Measurements from ENCODE around the gene PAX2. TPM values are rescaled to one million over a fixed set of nuclear protein-coding genes. Genes with fewer than 3 reads are reported as not detected.

Gene PAX2
- total and polyA plus RNA-seq, 2 experiments from 2014 or later, result not detected

DNA sequence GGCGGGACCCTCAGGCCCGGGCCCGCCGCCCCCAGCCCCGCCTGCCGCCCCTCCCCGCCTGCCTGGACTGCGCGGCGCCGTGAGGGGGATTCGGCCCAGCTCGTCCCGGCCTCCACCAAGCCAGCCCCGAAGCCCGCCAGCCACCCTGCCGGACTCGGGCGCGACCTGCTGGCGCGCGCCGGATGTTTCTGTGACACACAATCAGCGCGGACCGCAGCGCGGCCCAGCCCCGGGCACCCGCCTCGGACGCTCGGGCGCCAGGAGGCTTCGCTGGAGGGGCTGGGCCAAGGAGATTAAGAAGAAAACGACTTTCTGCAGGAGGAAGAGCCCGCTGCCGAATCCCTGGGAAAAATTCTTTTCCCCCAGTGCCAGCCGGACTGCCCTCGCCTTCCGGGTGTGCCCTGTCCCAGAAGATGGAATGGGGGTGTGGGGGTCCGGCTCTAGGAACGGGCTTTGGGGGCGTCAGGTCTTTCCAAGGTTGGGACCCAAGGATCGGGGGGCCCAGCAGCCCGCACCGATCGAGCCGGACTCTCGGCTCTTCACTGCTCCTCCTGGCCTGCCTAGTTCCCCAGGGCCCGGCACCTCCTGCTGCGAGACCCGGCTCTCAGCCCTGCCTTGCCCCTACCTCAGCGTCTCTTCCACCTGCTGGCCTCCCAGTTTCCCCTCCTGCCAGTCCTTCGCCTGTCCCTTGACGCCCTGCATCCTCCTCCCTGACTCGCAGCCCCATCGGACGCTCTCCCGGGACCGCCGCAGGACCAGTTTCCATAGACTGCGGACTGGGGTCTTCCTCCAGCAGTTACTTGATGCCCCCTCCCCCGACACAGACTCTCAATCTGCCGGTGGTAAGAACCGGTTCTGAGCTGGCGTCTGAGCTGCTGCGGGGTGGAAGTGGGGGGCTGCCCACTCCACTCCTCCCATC lies 82.7 kb downstream of the PAX2 start:
- Histone ChIP-seq H3K4me2 (ENCODE audit: unreplicated experiment) (peak overlapping the region; percentile 61), H3K4me1 (ENCODE audit: insufficient read depth) (no peaks in the 10 kb centered on the region), H3K36me3 (ENCODE audit: low read depth) (no peaks in the 10 kb centered on the region), H3K27me3 (replicated peaks; ENCODE audit: insufficient read depth) (peaks cover 92% of the 10 kb centered on the region), H3F3A (ENCODE audit: insufficient read depth) (no peaks in the 10 kb centered on the region), H3K79me2 (ENCODE audit: insufficient read depth) (no peaks in the 10 kb centered on the region), H3K27ac (no peak overlapping the region), H4K20me1 (ENCODE audit: insufficient read depth) (no peaks in the 10 kb centered on the region), H3K9ac (no peak overlapping the region), H3K4me3 (0 out of 2 replicates have a peak overlapping the region, but pooled peaks have one; percentile 14), H3K9me2 (ENCODE audit: insufficient read depth) (no peaks in the 10 kb centered on the region), H2AFZ (no peak overlapping the region), H3K9me3 (ENCODE audit: low read depth) (no peaks in the 10 kb centered on the region)
- DNase-seq, result peak; percentile 64
- peak; percentile 58; the same call in 1 of the 2 replicates for TF ChIP-seq EZH2phosphoT487 (IDR thresholded peaks at IDR 0.05; ENCODE audit: insufficient read depth, low read depth)
- peak; percentile 10 for TF ChIP-seq EZH2 (IDR thresholded peaks at IDR 0.05; ENCODE audit: insufficient read depth, poor library complexity, severe bottlenecking)
- in situ Hi-C loops (cut with MboI), result no loop called here
- 2% methylated on average over 58 to 59 of the region's 69 CpGs for WGBS, 2 experiments (ENCODE audit: low coverage in 1 of 2, low lambda C conversion rate in 2 of 2, missing lambda C conversion rate in 2 of 2)

GRCh38 chr10:100828738-100829096 lies 83.3 kb downstream of the PAX2 start:
- Histone ChIP-seq H3K4me2 (ENCODE audit: unreplicated experiment) (peak overlapping the region; percentile 61), H3K79me2 (ENCODE audit: insufficient read depth) (no peaks in the 10 kb centered on the region), H3K27ac (no peak overlapping the region), H3K4me1 (ENCODE audit: insufficient read depth) (no peaks in the 10 kb centered on the region), H3F3A (ENCODE audit: insufficient read depth) (no peaks in the 10 kb centered on the region), H3K4me3 (peak overlapping the region; percentile 50; the same call in 1 of the 2 replicates), H3K9ac (no peak overlapping the region), H3K9me2 (ENCODE audit: insufficient read depth) (no peaks in the 10 kb centered on the region), H3K27me3 (replicated peaks; ENCODE audit: insufficient read depth) (peaks cover 92% of the 10 kb centered on the region), H3K9me3 (ENCODE audit: low read depth) (no peaks in the 10 kb centered on the region), H3K36me3 (ENCODE audit: low read depth) (no peaks in the 10 kb centered on the region), H2AFZ (no peak overlapping the region), H4K20me1 (ENCODE audit: insufficient read depth) (no peaks in the 10 kb centered on the region)
- in situ Hi-C loops (cut with MboI), result no loop called here
- peak; percentile 20 for DNase-seq
- WGBS, 2 experiments (ENCODE audit: low coverage in 1 of 2, low lambda C conversion rate in 2 of 2, missing lambda C conversion rate in 2 of 2), result 2% methylated on average over 20 of the region's 20 CpGs; no CpG with 5 or more reads in 1 of the 2 experiments
- TF ChIP-seq EZH2phosphoT487 (IDR thresholded peaks at IDR 0.05; ENCODE audit: insufficient read depth, low read depth) (no peak; the same call in 1 of the 2 replicates), EZH2 (IDR thresholded peaks at IDR 0.05; ENCODE audit: insufficient read depth, poor library complexity, severe bottlenecking) (no peak)

DNA sequence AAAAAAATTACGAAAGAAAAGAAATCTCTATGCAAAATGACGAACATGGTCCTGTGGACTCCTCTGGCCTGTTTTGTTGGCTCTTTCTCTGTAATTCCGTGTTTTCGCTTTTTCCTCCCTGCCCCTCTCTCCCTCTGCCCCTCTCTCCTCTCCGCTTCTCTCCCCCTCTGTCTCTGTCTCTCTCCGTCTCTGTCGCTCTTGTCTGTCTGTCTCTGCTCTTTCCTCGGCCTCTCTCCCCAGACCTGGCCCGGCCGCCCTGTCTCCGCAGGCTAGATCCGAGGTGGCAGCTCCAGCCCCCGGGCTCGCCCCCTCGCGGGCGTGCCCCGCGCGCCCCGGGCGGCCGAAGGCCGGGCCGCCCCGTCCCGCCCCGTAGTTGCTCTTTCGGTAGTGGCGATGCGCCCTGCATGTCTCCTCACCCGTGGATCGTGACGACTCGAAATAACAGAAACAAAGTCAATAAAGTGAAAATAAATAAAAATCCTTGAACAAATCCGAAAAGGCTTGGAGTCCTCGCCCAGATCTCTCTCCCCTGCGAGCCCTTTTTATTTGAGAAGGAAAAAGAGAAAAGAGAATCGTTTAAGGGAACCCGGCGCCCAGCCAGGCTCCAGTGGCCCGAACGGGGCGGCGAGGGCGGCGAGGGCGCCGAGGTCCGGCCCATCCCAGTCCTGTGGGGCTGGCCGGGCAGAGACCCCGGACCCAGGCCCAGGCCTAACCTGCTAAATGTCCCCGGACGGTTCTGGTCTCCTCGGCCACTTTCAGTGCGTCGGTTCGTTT lies 83.9 kb downstream of the PAX2 start:
- H3K79me2 ChIP-seq (ENCODE audit: insufficient read depth), result no peaks in the 10 kb centered on the region
- no peak overlapping the region for H3K27ac ChIP-seq
- H3K4me1 ChIP-seq (ENCODE audit: insufficient read depth), result no peaks in the 10 kb centered on the region
- no peaks in the 10 kb centered on the region for H4K20me1 ChIP-seq (ENCODE audit: insufficient read depth)
- H3K4me2 ChIP-seq (ENCODE audit: unreplicated experiment), result peak overlapping the region; percentile 61
- DNase-seq, result peak; percentile 17
- H3K36me3 ChIP-seq (ENCODE audit: low read depth), result no peaks in the 10 kb centered on the region
- peak overlapping the region; percentile 50 for H3K4me3 ChIP-seq
- H3K27me3 ChIP-seq (replicated peaks; ENCODE audit: insufficient read depth), result peaks cover 94% of the 10 kb centered on the region
- no peaks in the 10 kb centered on the region for H3F3A ChIP-seq (ENCODE audit: insufficient read depth)
- in situ Hi-C loops (cut with MboI), result no loop called here
- no peaks in the 10 kb centered on the region for H3K9me3 ChIP-seq (ENCODE audit: low read depth)
- H3K9ac ChIP-seq, result no peak overlapping the region
- TF ChIP-seq EZH2 (IDR thresholded peaks at IDR 0.05; ENCODE audit: insufficient read depth, poor library complexity, severe bottlenecking) (peak; percentile 100), EZH2phosphoT487 (IDR thresholded peaks at IDR 0.05; ENCODE audit: insufficient read depth, low read depth) (peak; percentile 89)
- H2AFZ ChIP-seq, result peak overlapping the region; percentile 60
- H3K9me2 ChIP-seq (ENCODE audit: insufficient read depth), result no peaks in the 10 kb centered on the region
- WGBS, 2 experiments (ENCODE audit: low coverage in 1 of 2, low lambda C conversion rate in 2 of 2, missing lambda C conversion rate in 2 of 2), result 7 to 8% methylated on average over 33 to 58 of the region's 58 CpGs

DNA sequence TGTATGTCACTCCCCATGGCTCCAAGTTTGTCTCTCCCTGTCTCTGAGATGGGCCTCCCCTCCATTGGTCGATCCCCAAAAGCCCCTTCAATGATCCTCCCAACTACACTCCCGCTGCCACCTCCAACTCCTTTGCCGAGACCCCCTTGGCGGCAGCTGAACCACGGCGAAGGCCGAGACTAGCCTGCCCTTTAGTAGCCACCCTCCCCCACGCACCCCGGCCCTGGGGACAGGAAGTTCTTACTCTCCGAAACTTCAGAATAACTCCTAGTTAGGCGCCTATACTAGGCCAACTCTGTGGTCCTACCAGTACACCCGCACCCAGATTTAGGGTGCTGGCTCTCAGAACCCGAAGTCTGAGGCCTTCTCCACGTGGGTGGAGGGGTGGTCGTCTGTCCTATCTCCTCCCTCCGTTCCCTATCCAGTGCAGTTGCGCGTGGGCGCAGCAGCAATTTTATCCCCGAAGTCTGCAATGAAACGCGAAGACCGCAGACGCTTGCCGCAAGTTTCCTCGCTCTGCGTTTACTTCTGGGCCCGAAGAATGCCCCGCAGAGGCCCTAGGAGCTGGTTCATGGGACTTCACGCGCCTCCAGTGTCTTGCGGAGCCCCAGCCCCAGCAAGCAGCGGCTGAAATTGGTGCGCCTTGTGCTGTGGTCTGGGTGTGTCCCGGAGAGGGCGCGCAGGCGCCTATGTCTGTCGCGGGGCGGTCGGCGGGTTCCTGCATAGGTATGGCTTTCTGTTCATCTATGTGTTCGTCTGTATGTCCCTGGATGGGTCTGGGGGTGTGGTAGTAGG lies 84.7 kb downstream of the PAX2 start:
- Histone ChIP-seq H4K20me1 (ENCODE audit: insufficient read depth) (no peaks in the 10 kb centered on the region), H3K4me2 (ENCODE audit: unreplicated experiment) (no peak overlapping the region), H2AFZ (no peak overlapping the region), H3K9ac (no peak overlapping the region), H3K36me3 (ENCODE audit: low read depth) (no peaks in the 10 kb centered on the region), H3K9me2 (ENCODE audit: insufficient read depth) (no peaks in the 10 kb centered on the region), H3K9me3 (ENCODE audit: low read depth) (no peaks in the 10 kb centered on the region), H3F3A (ENCODE audit: insufficient read depth) (no peaks in the 10 kb centered on the region), H3K4me1 (ENCODE audit: insufficient read depth) (no peaks in the 10 kb centered on the region), H3K79me2 (ENCODE audit: insufficient read depth) (no peaks in the 10 kb centered on the region), H3K4me3 (no peak overlapping the region), H3K27me3 (replicated peaks; ENCODE audit: insufficient read depth) (peaks cover 91% of the 10 kb centered on the region), H3K27ac (no peak overlapping the region)
- DNase-seq, result no peak
- 14 to 16% methylated on average over 43 to 44 of the region's 44 CpGs for WGBS, 2 experiments (ENCODE audit: low coverage in 1 of 2, low lambda C conversion rate in 2 of 2, missing lambda C conversion rate in 2 of 2)
- no peak for TF ChIP-seq EZH2 (IDR thresholded peaks at IDR 0.05; ENCODE audit: insufficient read depth, poor library complexity, severe bottlenecking)
- no peak for TF ChIP-seq EZH2phosphoT487 (IDR thresholded peaks at IDR 0.05; ENCODE audit: insufficient read depth, low read depth)
- in situ Hi-C loops (cut with MboI), result no loop called here
